HG03280 (cell line): Measurements from ENCODE around the gene RAN.
"Not testable (repeated sequence)": the region's sequence is repeated elsewhere in the genome, so short reads cannot be mapped to it uniquely, and the experiment has no call there.

Source experiments
- ATAC-seq: cut with Tn5 transposase; IDR thresholded peaks from one replicate; pipeline ENCODE4 v1.9.1; 2021; ENCODE audit warnings: mild to moderate bottlenecking, moderate library complexity; ENCODE audit not compliant: unreplicated experiment

RAN gene

DNA sequence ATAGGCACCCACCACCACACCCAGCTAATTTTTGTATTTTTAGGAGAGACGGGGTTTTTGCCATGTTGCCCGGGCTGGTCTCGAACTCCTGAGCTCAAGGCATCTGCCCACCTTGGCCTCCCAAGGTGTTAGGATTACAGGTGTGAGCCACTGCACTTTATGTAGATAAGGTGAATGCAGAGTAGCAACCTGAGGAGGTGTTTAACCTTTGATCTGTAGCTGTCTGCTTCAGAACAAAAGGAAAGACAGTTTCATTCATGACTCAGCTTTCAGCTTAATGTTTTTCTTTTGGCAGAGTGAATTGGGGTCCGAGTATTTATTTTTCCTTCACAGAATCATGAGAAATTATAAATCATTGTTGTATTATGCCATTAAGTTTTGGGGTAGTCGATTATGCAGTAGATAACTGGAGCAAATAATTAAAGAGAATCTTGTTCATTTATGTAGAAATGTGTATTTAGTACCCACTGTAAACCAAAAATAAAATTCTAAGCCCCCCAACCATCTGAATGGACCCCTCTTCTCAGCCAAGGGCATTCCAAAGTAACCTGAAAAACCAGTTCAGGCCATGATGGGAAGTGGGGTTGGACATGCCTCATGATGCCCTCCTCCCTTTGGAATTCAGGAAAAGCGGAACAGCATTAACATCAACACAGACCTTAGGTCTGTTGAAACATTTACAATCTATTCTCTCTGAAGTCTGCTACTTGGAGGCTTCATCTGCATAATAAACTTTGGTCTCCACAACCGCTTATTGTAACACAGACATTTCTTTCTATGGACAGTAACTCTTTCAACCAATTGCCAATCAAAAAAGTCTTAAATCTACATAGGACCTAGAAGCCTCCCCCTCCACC, 22.1 kb upstream of the RAN start:
- no peak for ATAC-seq

DNA sequence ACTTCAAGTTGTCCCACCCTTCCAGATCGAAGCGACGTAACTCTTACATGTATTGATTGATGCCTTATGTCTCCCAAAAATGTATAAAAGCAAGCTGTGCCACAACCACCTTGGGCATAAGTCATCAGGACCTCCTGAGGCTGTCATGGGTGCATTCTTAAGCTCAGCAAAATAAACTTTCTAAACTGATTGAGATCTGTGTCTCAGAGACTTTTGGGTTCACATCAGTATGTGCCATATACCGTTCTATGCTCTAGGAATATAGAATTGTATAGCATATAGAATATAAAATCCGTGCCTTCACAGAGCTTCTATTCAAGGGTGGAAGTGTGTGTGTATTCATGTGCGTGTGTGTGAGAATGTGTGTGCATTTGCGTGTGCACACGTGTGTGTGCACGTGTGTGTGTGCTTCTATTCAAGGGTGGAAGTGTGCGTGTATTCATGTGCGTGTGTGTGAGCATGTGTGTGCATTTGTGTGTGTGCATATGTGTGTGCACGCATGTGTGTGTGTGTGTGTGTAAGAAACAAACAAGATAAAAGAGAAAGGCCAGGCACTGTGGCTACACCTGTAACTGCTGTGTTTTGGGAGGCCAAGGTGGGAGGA, 21.3 kb upstream of the RAN start:
- ATAC-seq: no peak

DNA sequence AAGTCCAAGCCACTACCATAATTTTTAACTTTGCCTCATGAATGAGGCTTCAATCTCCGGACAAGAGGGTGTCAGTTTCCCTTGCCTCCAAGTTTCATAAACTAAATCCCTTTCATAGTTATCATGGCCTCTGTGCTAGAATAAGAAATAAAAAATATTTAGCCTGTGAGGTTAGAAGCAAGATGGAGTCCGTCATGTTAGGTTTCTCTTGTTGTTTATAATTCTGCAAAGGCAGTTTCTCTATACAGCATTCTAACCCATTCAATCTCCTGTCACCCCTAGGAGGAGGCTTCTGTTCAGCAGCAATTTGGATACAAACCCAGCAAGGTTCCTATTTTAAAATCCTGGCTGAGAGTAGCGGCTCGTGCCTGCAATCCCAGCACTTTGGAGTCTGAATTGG, 15.8 kb upstream of the RAN start:
- no peak for ATAC-seq

DNA sequence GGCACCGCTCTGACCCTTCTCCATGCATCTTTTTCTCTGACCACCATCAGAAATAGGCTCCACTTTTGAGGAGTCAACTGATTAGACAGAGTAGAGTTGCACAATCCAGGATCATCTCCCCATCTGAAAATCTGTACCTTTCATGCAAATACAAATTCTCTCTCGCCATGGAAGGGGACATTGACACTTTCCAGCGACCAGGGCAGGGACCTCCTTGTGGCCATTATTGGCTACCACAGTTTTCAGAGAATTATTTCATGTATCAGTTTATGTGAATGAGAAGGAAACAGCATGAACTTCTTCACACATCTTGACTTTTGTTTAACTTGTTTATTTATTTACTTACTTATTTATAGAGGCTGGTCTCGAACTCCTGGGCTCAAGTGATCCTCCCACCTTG, 13.8 kb upstream of the RAN start:
- no peak for ATAC-seq

DNA sequence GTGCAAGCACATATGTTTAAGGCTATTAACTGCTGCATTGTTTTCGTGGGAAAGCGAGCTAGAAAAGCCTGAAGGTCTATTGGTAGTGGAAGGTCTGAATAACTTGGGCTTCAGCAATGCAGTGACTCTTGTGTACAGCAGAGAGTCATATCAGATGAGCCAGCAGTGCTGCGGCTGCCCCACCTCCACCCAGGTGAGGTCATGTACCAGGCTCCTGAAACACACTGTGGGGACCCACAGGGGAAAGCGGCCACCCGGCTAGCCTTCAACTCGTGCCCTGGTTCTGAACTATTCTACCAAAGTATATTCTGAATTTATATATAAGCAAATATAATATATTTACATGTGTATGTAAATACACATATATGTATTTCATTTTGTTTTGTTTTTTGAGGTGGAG, 12.7 kb upstream of the RAN start:
- no peak for ATAC-seq

DNA sequence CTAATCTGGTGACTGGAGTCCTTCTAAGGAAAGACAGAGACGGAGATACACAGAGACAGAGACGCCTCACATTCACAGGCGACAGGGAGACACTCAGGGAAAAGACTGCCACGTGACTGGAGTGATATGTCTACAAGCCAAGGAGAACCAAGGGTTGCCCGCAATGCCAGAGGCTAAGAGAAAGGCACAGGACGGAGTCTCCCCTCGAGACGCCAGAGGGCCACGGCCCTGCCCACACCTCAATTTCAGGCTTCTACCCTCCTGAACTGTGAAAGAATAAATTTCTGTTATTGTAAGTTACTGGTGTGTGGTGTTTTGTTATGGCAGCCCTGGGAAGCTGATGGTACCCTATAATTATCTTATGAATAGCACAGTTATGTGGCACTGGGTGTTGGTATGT, 11.6 kb upstream of the RAN start:
- ATAC-seq: no peak

DNA sequence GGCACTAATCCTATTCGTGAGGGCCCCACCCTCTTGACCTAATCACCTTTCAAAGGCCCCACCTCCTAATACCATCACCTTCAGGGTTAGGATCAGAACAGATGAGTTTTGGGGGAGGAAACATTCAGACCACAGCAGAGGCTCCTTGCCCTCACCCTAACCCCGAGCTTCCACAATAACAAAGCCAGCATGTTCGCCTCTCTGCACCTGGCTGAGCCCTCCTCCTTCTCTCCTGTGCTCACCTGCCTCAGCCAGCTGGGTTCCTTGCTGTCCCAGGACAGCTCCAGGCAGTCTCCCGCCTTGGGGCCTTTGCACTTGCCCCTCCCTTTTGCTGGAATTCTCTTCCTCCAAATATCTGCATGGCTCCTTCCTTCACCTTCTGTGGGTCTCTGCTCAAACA, 9.7 kb upstream of the RAN start:
- ATAC-seq: no peak

DNA sequence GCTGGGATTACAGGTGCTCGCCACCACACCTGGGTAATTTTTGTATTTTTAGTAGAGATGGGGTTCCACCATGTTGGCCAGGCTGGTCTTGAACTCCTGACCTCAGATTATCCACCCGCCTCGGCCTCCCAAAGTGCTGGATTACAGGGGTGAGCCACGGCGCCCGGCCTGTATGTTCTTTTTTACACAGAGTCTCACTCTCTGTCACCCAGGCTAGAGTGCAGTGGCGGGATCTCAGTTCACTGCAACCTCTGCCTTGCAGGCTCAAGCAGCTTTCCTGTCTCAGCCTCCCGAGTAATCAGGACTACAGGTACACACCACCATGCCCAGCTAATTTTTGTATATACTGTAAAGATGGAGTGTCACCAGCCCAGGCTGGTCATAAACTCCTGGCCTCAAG, 9.1 kb upstream of the RAN start:
- not testable (repeated sequence) for ATAC-seq

DNA sequence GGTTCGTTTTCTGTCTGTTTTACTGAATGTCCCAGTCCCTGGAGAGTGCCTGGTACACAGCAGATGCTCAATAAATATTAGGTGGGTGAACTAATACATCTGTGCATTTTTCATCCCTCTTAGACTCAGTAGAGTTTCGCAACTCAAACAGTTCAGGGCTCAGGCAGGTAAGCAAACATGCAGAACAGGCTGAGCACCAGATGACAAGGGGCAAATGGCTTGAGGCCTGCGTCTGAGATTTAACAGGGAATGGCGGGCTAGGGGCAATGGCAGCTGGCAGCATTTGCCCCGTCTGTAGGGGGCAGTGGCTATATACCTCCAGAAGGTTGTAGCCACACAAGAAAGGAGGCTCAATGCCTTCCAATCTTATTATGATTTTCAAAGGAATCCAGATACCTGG, 8.6 kb upstream of the RAN start:
- no peak for ATAC-seq

DNA sequence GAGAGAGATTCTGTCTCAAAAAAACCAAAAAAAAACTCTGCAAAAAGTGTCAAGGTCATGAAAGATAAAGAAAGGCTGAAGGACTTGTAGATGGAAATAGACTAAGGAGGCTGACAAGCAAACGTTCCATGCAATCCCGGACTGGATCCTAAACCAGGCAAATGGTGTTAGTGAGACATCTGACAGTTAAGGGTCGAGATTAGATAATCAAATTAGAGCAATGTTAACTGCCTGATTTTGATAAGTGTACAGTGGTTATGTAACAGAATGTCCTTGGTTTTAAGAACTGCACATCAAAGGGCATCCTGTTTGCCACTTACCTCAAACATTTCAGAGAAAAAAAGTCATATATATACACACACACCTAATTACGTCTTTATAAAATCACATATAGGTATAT, 3.5 kb upstream of the RAN start:
- no peak for ATAC-seq

DNA sequence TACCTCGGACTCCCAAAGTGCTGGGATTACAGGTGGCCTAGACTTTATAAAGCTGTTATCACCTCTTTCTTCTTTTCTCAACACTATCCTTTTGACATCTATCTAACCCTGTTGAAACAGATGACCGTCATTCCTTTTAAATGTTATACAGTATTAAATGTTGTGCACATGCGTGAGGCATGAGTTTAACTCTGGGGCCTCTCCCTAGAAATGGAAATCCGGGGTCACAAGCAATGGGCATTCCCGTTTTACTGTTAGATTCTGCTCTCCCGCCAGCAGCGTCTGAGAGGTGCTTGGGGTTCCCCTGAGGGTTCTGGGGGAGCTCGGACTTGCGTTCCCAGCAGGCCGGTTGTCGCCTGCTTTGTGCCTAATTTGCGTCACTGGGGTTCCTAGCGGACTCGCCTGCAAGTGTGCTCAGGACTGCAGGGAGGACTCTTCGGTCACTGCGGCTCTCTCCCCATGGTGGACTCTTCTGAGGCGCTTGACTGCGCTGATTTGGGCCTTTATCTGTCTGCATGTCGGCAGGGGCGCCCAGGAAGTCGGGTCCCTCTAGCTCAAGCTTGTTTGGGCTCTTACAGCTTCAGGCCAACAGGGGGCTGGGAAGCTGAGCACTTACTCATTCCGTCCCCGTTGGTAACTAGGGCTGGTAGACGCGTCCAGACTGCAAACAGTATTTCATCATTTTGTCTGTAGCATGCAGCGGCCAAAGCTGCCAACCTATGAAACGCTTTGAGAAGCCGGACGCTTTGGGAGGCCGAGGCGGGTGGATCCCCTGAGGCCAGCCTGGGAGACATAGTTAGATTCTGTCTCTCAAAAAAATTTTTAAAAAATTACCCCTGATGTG, 1.2 kb upstream of the RAN start:
- ATAC-seq: peak; percentile 67

DNA sequence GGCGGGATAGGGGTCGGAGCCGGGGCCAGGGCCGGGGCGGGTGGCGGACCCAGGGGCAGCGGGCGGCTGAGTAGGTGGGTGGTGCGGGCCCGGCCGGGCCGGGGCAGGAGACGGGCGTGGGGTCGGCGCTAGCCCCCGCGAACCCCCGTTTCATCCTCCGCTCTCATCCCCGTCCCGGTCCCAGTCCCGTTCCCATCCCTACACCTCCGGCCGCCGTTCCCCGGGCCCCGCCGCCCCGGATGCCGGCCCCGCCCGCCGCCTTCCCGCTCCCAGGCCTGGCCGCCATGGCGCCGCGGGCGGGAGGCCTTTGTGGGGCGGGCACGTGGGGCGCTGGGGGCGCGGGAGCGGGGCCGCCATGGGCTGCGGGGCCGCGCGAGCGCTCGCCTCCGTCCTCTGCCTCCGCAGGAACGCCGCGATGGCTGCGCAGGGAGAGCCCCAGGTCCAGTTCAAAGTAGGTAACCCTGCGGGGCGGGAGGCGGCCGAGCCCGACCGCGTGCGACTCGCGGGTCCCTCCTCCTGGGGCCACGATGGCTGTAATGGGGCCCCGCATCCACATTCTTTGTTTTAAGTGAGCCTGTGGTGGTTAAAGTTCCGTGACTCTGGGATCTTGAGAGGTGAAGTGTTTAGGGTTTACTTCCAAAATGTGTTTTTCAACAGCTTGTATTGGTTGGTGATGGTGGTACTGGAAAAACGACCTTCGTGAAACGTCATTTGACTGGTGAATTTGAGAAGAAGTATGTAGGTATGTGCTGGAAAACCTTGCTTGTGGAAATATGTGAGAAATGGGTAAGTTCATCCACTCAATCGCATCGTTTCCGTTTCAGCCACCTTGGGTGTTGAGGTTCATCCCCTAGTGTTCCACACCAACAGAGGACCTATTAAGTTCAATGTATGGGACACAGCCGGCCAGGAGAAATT, 572 bp downstream of the RAN start:
- peak; percentile 24 for ATAC-seq

DNA sequence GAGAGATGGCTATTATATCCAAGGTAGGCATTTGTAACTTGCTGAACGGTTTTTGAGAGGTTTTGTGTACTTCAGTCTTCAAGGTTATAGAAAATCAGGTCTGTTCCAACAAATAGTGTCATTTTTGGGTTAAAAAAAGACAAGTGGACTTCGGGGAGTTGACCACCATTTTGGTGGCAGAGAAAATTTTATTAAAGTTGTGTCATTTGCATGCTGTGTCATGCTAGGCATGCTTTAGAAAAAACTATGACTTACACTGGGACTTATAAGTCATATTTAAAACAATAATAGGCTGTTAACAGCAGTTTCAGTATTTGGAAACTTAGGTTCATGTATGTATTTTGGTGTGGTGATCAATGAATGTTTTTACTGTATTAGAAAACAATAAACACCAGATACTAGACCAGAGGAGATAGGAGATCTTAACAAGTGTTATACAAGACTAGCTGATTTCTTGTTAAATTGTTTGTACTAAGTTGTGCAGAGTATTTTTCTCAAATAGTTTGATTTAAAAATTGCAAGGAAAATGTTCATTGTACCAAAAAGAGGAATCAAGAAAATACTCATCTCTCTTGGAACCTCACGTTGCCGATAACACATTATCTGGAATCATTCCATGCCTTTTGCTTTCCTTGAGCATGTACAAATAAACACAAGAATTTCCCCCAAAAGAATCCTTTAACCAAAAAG, 1.4 kb downstream of the RAN start:
- no peak for ATAC-seq

DNA sequence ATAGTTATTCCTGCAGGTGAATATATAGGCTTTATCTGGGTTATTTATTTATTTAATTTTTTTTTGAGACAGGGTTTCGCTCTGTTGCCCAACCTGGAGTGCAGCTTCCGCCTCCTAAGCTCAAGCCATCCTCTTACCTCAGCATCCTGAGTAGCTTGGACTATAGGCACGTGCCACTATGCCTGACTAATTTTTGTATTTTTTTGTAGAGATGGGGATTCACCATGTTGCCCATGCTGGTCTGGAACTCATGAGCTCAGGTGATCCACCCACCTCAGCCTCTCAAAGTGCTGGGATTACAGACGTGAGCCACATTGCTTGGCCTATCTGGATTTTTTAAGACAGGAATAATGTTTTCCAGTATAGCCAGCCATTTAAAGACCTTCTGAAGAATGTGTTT, 2.0 kb downstream of the RAN start:
- ATAC-seq: no peak

DNA sequence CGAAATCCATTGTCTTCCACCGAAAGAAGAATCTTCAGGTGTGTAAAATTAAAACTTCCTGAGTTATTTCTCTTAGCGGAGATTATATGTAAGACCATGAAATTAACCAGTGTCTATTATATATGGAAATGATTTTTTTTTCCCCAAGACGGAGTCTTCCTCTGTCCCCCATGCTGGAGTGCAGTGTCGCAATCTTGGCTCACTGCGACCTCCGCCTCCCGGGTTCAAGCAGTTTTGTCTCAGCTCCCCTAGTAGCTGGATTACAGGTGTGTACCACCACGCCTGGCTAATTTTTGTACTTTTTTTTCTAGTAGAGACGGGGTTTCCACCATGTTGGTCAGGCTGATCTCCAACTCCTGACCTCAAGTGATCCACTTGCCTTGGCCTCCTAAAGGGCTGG, 2.8 kb downstream of the RAN start:
- ATAC-seq: no peak

DNA sequence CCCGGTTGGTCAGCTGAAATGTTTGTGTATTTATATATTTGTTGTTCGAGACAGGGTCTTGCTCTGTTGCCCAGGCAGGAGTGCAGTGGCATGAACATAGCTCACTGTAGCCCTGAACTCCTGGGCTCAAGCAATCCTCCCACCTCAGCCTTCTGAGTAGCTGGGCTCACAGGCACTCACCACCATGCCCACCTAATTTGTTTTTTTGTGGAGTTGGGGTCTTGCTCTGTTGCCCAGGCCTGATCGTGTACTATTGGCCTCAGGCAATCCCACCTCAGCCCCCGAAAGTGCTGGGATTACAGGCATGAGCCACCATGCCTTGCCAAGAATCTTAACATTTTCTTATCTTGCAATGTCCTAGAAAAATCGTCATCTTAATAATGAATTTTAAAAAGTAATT, 3.3 kb downstream of the RAN start:
- no peak for ATAC-seq

DNA sequence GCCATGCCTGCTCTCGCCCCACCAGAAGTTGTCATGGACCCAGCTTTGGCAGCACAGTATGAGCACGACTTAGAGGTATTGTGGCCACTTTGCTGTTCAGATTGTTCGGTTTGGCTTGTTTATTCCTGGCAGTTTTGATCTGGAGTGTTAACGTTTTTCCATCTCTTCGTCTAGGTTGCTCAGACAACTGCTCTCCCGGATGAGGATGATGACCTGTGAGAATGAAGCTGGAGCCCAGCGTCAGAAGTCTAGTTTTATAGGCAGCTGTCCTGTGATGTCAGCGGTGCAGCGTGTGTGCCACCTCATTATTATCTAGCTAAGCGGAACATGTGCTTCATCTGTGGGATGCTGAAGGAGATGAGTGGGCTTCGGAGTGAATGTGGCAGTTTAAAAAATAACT, 3.8 kb downstream of the RAN start:
- ATAC-seq: not testable (repeated sequence)

DNA sequence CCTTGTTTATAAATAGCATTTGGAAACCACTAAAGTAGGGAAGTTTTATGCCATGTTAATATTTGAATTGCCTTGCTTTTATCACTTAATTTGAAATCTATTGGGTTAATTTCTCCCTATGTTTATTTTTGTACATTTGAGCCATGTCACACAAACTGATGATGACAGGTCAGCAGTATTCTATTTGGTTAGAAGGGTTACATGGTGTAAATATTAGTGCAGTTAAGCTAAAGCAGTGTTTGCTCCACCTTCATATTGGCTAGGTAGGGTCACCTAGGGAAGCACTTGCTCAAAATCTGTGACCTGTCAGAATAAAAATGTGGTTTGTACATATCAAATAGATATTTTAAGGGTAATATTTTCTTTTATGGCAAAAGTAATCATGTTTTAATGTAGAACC, 4.4 kb downstream of the RAN start:
- ATAC-seq: no peak

DNA sequence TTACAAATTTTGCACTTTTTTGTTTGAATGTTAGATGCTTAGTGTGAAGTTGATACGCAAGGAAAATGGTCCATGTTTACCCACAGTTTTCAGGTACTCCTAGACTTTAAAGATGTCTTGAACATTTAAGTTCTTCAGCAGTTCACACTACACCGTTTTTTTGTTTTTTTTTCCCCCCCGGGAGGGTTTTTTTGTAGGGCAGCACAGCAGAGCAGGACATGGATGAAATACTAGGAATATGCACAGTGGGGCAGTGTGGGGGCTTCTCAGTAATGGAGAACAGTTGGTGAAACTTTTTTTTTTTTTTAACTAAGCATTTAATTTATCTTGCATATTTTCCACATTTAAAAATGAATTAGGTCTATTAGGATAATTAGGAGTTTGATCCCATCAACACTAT, 4.9 kb downstream of the RAN start:
- ATAC-seq: no peak

DNA sequence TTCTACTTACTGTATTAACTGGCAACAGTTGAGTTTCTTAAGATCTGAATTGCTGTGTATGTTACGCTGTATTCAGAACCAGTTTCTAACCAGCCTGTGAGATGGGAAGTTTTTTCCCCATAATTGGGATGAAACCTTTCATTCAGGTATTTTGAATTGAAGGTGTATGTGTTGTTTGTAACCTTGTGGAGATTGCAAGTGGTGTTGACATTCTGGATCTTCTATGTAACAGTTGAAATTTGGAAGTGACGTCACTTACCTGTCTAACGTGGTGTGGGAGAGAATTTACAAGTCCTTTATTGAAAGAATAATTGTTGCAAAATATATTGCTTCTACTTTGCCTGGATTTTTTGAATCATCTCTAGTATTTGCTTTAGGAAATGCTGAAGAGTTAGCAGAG, 5.5 kb downstream of the RAN start:
- ATAC-seq: no peak
